NOMO-1 treated with dmso at 0.1 percent for 144 hours (cell line): ENCODE measurements around the gene ATP2B2.
"Not testable (repeated sequence)": the region's sequence is repeated elsewhere in the genome, so short reads cannot be mapped to it uniquely, and the experiment has no call there.

ENCODE experiments used
- DNase-seq: peaks from one replicate; lab custom pipeline; 2025; ENCODE audit not compliant: unreplicated experiment; lab: John Stamatoyannopoulos, UW

The ATP2B2 gene

DNA sequence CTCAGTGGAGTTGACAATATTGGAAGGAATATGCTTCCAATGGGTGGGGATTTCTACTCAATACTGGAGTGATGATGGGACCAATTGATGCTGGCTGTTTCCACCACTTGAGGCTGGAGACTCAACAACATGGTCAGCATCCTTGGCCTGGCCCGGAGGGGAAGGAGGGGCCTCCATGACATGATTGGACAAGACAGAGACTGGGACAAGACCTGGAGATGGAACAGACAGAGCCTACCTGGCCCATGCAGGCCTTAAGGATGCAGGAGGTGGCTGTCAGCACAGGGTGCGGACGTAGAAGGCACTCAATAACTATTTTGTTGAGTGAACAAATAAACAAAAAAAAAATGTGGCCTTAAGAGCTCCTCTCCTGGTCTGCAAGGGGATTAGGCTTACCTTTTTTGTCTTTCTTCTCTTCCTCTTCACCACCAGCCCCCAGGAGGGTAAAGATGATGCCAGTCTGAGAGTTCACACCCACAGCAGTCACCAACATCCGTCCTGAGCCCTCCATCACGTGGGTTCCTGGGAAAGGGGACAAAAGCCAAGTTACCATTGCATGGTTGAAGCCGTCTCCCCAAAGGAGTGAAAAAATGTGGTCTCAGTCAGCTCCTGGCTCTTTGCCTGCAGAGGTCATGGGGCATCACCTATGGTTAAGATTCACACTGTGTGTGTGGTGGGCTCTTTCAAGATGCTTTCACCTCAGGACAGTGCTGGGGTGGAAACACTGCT, 117.3 kb downstream of the ATP2B2 start:
- DNase-seq: no peak

DNA sequence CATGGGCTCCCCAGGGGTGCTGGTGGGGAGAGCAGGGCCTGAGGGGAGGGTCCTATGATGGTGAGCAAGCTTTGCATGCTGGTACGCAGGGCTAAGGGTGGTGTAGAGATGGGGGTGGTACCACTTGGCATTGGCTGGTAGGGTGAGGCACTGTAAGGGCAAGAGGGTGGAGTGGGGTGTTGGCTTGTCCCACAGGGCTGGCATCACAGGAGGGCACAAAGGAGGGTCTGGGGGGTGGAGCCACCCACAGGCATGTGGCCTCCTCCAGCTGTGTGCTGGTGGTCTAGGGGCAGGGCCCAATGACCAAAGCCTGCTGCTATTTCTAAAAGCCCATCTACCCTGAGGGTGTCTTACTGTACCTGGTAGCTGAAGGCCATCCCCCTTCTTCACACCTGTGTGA, 119.3 kb downstream of the ATP2B2 start:
- DNase-seq: no peak

DNA sequence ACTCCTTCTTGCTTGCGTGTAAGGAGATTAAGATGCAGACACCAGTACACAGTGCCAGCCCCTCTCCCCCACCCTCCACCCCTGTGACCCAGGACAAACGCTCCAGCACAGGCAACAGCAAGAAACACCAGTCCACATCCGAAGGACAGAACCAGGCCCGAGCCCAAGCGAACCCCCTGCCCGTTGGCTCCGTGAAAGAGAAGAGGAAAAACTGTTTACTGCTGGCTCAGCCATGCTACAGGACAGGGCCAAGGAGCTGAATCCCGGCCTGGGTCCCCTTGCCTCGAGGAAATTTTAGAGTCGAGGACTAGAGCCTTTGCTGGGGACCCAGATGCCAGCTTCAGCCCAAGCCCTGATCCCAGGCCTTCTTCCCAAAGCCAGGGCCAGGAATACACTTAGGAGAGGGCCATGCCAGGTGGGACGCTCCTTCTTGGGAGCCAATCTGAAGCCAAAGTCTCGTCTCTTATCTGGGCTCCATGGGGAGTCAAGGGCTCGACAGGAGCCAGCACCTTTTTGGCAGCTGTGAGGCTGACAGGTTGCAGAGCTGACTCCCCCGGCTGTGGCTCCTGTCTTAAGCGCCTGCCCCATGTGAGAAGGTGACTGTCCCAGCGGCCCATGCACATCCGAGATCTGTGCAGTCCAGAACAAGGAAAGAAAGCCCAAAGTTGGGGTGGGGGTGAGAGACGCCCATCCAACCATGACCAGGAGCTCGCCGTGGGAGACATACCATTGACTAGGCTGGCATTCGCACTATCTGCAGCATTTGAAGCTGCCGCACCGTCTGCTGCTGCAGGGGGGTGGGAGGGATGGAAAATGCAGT, 120.6 kb downstream of the ATP2B2 start:
- no peak for DNase-seq

DNA sequence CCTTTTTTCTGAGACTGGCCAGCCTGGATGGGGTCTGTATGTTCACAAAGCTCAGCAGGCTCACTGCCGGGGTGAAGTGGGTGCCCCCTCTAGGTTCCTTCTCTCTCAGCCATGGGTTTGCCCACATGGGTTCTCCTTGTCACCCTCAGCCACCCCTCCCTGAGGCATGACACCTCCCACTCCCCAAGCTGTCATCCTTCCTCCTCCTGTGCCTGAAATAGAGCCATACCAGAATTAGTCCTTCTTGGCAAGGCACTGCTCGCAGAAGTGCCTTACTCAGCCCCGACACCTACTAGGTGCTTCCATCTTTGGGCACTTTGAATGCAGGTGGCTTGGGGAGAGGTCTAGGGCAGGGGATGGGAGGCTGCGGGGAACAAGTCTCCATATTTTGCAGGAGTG, 121.5 kb downstream of the ATP2B2 start:
- DNase-seq: no peak

DNA sequence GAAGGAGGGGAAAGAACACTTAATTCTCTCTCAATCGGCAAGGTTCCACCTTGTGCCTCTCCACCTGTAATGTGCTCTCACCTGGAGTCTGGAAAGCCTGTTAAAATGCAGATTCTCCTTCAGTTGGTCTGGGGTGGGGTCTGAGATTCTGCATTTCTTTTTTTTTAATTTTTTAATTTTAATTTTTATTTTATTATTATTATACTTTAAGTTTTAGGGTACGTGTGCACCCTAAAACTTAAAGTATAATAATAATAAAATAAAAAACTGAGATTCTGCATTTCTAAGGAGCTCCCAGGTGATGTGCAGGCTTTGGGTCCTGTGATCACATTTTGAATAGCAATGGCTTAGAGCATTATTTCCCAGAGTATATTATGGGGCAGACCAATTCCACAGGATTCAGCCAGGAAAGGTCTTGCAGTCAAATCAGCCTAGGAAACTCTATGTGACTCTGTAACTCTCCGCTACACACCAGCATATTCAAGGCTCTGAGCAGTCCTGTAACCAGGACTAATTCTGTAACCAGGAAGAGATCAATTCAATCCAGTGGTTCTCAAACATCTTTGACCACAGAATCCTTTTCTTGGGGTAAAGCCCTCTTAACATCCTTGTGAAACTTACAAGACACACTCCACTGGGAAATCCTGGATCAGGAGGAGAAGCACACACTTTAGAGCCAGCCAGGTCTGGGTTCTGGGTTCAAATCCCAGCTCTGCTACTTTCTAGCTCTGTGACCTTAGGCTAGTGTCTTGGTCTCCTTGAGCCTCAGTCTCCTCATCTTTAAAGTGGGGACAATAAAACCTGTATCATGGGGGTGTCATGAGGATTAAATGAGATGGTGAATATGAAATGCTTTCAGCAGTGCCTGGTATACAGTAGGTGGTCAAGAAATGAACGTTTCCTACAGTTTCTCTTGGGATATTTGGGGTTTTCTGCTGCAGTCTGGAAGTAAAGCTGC, 122.2 kb downstream of the ATP2B2 start:
- no peak for DNase-seq

DNA sequence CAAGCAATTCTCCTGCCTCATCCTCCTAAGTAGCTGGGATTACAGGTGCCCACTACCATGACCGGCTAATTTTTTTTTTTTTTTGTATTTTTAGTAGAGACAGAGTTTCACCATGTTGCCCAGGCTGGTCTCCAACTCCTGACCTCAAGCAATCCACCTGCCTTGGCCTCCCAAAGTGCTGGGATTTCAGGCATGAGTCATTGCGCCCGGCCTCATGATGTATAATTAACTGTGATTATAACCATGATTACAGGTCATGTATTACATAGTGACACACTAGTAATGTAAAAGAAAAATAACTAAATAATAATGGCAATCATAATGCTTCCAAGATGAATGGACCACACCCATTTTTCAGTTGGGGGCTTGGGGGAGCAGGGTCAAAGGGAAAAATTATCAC, 122.9 kb downstream of the ATP2B2 start:
- not testable (repeated sequence) for DNase-seq

DNA sequence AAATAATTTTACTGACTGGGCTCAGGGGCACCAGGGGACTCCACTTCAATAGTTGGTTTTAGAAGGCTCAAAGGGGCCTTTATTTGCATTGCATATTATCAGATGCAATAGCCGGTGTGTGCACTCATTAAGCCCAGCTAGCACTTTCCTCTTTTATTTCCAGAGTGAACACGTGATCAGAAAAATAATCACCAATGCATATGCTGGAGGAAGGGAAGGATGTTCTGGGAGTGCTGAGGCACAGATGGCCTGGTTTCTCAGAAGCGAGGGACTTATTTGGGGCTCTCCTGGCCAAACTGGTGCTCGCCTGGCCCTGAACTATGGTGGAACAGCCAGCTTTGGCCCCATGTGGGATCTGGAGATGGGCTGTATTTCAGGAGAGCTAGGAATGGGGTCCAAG, 124.0 kb downstream of the ATP2B2 start:
- no peak for DNase-seq

DNA sequence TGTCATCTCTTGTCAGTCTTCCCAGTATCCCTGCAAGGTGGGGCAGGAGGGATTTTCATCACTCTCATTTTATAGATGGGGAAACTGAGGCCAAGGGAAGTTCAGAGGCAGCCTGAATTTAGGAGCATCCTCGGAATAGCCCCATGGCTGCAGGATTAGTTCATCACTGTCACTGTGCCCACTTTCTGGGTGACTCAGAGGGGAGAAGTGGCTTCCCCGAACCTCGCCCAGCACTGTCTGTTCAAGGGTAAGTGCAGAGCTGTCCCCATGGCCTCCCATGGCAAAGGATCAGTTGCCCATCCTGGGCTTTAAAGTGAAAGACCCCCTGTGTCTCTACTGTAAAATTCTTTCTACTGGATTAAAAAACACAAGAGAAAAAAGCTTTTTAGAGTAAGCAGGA, 124.5 kb downstream of the ATP2B2 start:
- DNase-seq: no peak

DNA sequence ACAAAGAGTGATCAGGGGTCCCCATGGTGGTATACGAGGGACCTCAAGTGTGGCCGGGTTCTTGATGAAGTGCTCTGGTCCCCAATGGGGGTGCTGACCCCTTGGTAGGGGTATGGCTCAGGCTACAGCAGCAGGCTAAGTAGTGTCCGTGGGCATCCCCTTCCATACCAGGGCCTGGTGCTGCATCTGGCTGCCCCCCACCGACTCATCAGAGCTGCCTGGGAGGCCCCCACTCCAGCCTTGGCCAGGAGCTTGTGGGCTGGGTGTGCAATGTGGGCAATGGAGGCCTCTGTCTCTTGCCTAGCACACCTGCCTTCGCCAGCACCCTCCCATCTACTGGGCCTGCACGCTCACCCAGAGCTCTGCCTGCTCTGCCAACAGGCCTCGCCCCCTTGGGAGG, 125.4 kb downstream of the ATP2B2 start:
- no peak for DNase-seq

DNA sequence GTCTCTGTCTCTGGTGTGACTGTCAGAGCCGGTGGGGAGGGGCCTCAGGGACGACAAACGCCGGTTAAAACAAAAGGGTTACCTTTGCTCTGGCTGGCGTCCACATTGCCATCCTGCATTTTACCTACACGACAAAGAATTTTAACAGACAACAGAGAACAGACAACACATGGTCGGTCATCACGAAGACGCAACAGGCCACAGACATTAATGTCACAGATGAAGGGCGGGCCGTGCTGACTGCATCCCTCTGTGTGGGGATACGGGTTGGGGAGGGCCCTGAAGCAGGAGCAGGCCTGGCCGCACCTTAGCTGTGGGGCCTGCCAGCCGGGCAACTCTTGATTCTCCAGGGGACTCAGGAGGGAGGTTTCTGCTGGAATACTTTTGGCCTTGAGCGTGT, 126.2 kb downstream of the ATP2B2 start:
- DNase-seq: no peak

DNA sequence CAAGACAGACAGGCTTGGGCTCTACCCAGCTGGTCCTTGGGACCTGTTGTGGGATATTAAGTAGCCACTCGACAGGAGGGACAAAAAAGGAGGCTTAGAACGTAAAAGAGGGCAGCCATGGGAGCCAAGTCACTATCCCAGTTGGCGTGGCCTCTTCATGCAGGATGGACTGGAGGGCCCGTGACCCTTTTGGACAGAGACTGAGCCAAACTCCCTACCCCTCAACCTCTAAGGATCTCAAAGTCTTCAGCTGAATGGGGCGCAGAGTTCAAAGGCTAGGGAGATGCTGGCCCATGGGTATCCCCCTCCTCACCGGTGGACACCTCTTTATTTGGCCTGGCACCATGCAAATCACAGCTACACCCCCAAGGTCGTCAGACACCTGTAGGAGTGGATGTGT, 126.6 kb downstream of the ATP2B2 start:
- no peak for DNase-seq

DNA sequence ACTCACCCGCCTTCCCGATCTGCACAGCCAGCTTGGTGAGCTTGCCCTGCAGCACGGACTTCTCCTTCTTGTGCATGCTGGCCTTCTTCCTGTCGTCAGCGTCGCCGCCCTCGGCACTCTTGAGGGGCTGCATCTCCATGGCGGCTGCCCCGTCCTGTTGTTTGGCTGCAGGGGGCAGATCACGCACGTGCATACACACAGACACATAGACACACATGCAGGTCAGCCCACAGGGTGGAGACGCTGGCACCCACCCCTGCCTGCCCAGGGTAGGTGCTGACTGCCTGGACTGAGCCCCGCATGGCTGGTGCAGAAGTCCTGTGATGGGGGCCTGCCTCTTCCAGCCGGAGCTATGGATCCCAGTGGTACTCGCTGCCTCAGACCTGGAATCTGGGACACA, 127.1 kb downstream of the ATP2B2 start:
- no peak for DNase-seq

DNA sequence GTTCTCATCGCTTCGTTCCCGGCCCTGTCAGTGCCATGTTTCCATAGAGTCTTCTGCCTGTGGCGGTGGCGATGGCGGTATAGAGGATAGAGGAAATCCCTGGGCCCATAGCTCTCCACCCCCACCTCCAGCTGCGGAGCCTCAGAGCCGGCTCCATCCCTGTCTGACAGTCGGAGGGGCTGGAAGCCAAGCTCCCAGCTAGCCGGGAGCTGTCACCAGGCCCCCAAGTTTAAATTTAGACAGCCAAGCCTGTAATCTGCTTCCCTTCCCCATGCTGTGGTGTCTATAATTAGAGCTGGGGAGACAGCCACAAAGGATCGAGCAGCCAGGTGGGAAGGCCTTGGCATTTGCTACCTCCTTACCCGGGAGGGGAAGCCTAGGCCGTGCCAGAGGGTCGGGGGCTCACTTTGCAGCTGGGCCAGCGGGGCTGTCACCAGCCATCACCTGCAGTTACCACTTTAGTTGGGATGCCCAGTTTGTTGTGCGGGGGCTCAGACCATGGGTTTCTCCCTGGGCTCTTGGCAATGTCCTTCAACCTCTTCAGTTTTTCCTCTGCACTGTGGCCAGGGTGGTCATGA, 128.1 kb downstream of the ATP2B2 start:
- DNase-seq: no peak

DNA sequence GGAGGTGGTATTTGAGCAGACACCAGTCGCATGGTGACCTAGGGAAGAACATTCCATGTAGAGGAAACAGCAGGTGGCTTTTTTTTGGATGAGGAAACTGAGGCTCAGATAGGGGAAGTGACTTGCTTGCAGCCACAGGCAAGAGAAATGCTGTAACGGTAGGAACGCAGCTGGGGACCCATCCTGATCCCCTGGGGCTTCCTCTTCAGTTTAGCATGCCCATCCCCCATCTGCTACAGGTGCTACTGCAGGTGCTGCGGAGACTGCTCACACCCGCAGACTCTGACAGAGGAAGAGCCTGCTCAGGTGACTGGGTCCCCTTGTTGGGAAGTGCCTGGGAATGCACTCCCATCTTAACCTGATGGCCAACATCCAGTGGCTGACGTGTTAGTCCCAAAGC, 129.0 kb downstream of the ATP2B2 start:
- no peak for DNase-seq

DNA sequence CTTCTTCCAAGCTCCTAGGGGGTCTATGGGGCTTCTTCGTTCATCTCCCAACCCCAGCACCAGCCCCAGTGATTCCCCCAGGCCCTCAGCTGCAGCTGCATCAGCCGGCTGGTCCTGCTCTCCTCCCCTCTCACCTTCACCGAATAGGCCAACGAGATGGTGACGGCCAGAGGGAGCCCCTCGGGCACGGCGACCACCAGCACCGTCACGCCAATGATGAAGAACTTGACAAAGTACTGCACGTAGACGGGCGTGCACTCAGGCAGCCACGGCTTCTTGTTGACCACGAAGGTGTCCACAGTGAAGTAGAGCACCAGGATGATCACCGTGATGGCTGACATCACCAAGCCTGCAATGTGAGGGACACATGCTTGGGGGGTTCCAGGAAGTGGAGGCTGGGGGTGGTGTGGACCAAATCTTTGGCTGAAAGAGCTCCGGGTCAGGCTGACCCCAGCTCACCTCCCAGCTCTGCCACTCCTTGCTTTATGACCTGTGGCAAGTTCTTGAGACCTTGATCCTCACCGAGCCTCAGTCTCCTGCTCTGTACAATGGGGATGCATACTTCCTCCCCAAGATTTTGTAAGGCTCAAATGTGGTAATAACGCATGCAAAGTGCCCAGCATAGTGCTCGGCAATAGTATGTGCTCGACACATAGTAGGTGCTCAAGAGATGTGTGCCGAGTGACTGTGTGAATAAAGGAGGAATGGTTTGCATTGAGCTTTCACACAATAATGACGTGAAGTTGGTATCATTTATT, 129.9 kb downstream of the ATP2B2 start:
- no peak for DNase-seq

DNA sequence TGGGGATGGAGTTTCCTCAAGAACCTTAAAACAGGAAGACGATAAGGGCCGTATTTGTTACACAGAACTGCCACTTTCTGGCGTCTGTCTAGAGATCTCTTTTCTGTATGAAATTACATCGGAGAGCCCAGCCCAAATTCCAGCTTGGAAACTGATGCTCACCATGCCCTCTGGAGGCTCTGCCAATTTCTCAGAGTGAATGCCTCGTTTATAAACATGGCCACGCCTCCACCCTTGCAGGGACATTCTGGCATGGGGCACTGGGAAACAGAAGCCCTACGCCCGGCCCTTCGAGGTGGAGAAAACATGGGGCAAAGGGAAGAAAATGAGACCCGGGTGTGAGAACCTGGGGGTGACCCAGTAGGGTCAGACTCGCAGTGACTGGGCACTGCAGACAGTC, 131.1 kb downstream of the ATP2B2 start:
- DNase-seq: no peak

DNA sequence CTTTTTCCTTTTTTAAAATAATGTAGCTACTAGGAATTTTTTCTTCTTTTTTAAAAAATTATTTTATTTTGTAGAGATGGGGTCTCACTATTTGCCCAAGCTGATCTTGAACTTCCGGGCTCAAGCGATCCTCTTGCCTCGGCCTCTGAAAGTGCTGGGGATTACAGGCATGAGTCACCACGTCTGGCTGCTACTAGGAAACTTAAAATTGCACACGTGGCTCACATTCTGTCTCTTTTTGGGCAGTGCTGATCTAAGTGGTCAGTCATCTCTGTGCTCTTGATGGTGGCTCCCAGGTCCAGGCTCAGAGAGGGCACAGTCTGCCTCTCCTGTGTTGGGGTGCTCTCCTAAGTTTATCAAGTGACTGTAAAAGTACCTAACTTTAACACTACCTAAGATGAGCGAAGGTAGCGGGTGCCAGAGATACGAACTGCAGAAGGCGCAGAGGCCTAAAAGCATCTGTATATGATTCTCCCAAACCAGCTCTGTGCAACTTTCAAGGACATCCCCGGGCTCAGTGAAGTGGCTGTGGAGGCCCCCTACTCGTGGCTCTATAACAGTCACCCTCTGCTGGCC, 131.6 kb downstream of the ATP2B2 start:
- DNase-seq: no peak

DNA sequence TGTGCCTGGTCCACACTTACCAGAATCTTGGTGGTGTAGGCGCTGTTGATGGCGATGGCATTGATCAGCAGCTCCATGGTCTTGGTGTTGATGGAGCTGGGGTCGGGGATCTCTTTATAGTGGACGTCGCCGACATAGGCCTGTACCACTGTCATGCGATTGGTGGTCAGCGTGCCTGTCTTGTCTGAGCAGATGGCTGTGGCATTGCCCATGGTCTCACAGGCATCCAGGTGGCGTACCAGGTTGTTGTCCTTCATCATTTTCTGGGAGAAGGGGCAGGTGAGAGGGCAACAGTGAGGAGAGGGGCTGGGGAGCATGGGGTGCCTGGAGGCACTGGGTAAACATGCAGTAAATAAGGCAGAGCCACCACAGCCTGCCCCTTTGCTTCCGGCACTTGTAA, 133.6 kb downstream of the ATP2B2 start:
- no peak for DNase-seq

DNA sequence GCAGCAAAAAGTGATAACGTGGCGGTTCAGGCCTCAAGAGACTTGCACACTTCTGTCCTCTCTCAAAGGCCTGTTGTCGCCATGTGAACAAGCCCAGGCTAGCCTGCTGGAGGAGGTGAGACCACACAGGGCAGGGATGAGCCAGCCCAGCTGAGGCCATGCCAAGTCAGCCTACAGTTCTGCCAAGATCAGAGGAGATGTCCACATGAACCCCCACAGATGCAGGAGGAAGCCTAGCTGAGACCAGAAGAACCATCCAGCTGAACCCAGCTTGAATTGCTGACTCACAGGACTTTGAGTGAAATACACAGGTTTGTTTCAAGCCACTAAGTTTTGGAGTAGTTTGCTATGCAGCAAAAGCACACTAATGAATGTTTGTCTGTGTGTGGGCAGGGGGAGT, 134.2 kb downstream of the ATP2B2 start:
- no peak for DNase-seq

DNA sequence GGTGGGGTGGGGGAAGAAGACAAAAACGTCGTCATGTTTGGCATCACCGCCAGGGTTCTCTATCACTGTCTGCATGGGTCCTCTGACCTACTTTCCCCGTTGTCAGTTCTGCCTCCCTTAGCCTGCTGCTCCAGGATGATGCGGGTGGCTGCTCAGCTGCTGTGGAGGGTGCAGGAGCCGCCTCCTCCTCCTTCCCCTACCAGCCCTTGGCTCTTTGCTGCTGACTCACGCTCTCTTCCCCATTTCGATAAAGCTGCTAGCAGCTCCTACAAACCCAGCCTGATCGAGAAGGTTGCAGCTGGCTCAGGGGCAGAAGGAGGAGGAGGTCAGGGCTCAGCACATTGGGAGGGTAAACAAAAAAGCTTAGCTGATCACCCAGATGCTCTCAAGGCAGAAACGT, 135.0 kb downstream of the ATP2B2 start:
- peak; percentile 73 for DNase-seq
